ENCODE data around the gene CLEC16A. TPM values are rescaled to one million over a fixed set of nuclear protein-coding genes. Genes with fewer than 3 reads are reported as not detected.

The CLEC16A gene
- total and polyA plus RNA-seq, 4 donors: 14.3 to 44.4 (median 26.4) TPM

GRCh38 chr16:11015607-11016006 is 71.2 kb downstream of the CLEC16A start:
- H3K36me3 ChIP-seq (ENCODE audit: control insufficient read depth in 4 of 4, insufficient read depth in 4 of 4, low read length in 4 of 4): peaks cover 0 to 8% (median 3%) of the 10 kb centered on the region in 4 donors
- WGBS, 2 donors: 88 to 96% methylated on average over 5 of the region's 5 CpGs
- ATAC-seq (ENCODE audit: insufficient read depth, low FRiP score) (no peak), DNase-seq (no peak)
- H3K27ac ChIP-seq (ENCODE audit: low read depth in 1 of 2, low read length in 1 of 2): no peak overlapping the region
- H3K9ac ChIP-seq (ENCODE audit: insufficient read depth in 1 of 2, low read length in 2 of 2): no peak overlapping the region
- H3K9me3 ChIP-seq (ENCODE audit: control insufficient read depth in 4 of 4, insufficient read depth in 3 of 4, low read length in 3 of 4): no peaks in the 10 kb centered on the region
- H3K4me1 ChIP-seq (ENCODE audit: control insufficient read depth in 5 of 5, insufficient read depth in 5 of 5, low read length in 5 of 5): peaks cover 0 to 14% (median 7%) of the 10 kb centered on the region in 5 donors
- H3K4me3 ChIP-seq: no peak overlapping the region
- no peaks in the 10 kb centered on the region for H3K27me3 ChIP-seq (ENCODE audit: control insufficient read depth in 3 of 3, insufficient read depth in 3 of 3, low read length in 2 of 3)
- no peak for TF ChIP-seq CTCF (IDR thresholded peaks at IDR 0.05; ENCODE audit: control extremely low read depth, extremely low read depth)

GRCh38 chr16:11016524-11016988 is 72.2 kb downstream of the CLEC16A start:
- no peak for TF ChIP-seq CTCF (IDR thresholded peaks at IDR 0.05; ENCODE audit: control extremely low read depth, extremely low read depth)
- no peak overlapping the region for H3K27ac ChIP-seq (ENCODE audit: low read depth in 1 of 2, low read length in 1 of 2)
- H3K27me3 ChIP-seq (ENCODE audit: control insufficient read depth in 3 of 3, insufficient read depth in 3 of 3, low read length in 2 of 3): no peaks in the 10 kb centered on the region
- no peak overlapping the region for H3K9ac ChIP-seq (ENCODE audit: insufficient read depth in 1 of 2, low read length in 2 of 2)
- WGBS, 2 donors: 77 to 90% methylated on average over 3 of the region's 3 CpGs
- H3K9me3 ChIP-seq (ENCODE audit: control insufficient read depth in 4 of 4, insufficient read depth in 3 of 4, low read length in 3 of 4): no peaks in the 10 kb centered on the region
- H3K4me1 ChIP-seq (ENCODE audit: control insufficient read depth in 5 of 5, insufficient read depth in 5 of 5, low read length in 5 of 5): peaks cover 0 to 20% (median 9%) of the 10 kb centered on the region in 5 donors
- H3K36me3 ChIP-seq (ENCODE audit: control insufficient read depth in 4 of 4, insufficient read depth in 4 of 4, low read length in 4 of 4): peaks cover 0 to 10% (median 4%) of the 10 kb centered on the region in 4 donors
- ATAC-seq (ENCODE audit: insufficient read depth, low FRiP score) (no peak), DNase-seq (no peak)
- H3K4me3 ChIP-seq: no peak overlapping the region

GRCh38 chr16:11016993-11017392 is 72.6 kb downstream of the CLEC16A start:
- H3K4me1 ChIP-seq (ENCODE audit: control insufficient read depth in 5 of 5, insufficient read depth in 5 of 5, low read length in 5 of 5): peaks cover 0 to 20% (median 9%) of the 10 kb centered on the region in 5 donors
- H3K27me3 ChIP-seq (ENCODE audit: control insufficient read depth in 3 of 3, insufficient read depth in 3 of 3, low read length in 2 of 3): no peaks in the 10 kb centered on the region
- no peak for TF ChIP-seq CTCF (IDR thresholded peaks at IDR 0.05; ENCODE audit: control extremely low read depth, extremely low read depth)
- DNase-seq: no peak
- no peak overlapping the region for H3K9ac ChIP-seq (ENCODE audit: insufficient read depth in 1 of 2, low read length in 2 of 2)
- H3K27ac ChIP-seq (ENCODE audit: low read depth in 1 of 2, low read length in 1 of 2): no peak overlapping the region
- H3K36me3 ChIP-seq (ENCODE audit: control insufficient read depth in 4 of 4, insufficient read depth in 4 of 4, low read length in 4 of 4): peaks cover 0 to 10% (median 4%) of the 10 kb centered on the region in 4 donors
- H3K4me3 ChIP-seq: no peak overlapping the region
- 52 to 78% methylated on average over 9 of the region's 9 CpGs for WGBS, 2 donors
- no peaks in the 10 kb centered on the region for H3K9me3 ChIP-seq (ENCODE audit: control insufficient read depth in 4 of 4, insufficient read depth in 3 of 4, low read length in 3 of 4)
- no peak for ATAC-seq (ENCODE audit: insufficient read depth, low FRiP score)

- Histone ChIP-seq H3K9ac (ENCODE audit: insufficient read depth in 1 of 2, low read length in 2 of 2) (no peak overlapping the region), H3K36me3 (ENCODE audit: control insufficient read depth in 4 of 4, insufficient read depth in 4 of 4, low read length in 4 of 4) (peaks cover 0 to 10% (median 4%) of the 10 kb centered on the region in 4 donors), H3K27ac (ENCODE audit: low read depth in 1 of 2, low read length in 1 of 2) (no peak overlapping the region), H3K4me3 (no peak overlapping the region), H3K27me3 (ENCODE audit: control insufficient read depth in 3 of 3, insufficient read depth in 3 of 3, low read length in 2 of 3) (no peaks in the 10 kb centered on the region), H3K9me3 (ENCODE audit: control insufficient read depth in 4 of 4, insufficient read depth in 3 of 4, low read length in 3 of 4) (no peaks in the 10 kb centered on the region), H3K4me1 (ENCODE audit: control insufficient read depth in 5 of 5, insufficient read depth in 5 of 5, low read length in 5 of 5) (peaks cover 0 to 20% (median 9%) of the 10 kb centered on the region in 5 donors)
- TF ChIP-seq CTCF (IDR thresholded peaks at IDR 0.05; ENCODE audit: control extremely low read depth, extremely low read depth): no peak
- WGBS, 2 donors: 87% methylated on average over 2 of the region's 2 CpGs
- ATAC-seq (ENCODE audit: insufficient read depth, low FRiP score) (no peak), DNase-seq (no peak)
Measured at GRCh38 chr16:11017499-11017898, 73.1 kb downstream of the CLEC16A start.

All from lung (tissue), 12 donors.